Measurements from ENCODE around the gene SDK1.

GRCh38 chr7:4051696-4052095 is 750.6 kb downstream of the SDK1 start:
- TF ChIP-seq CTCF (IDR thresholded peaks at IDR 0.05; ENCODE audit: low read depth, low read length, missing input control): no peak
- TF ChIP-seq RAD21 (IDR thresholded peaks at IDR 0.05): no peak
- no peak for TF ChIP-seq MAX (IDR thresholded peaks at IDR 0.05)
- TF ChIP-seq YY1 (IDR thresholded peaks at IDR 0.05): no peak
- no peak for TF ChIP-seq REST (IDR thresholded peaks at IDR 0.05)
- TF ChIP-seq JUND (IDR thresholded peaks at IDR 0.05): no peak
- no peak for TF ChIP-seq ZBTB33 (IDR thresholded peaks at IDR 0.05)
- no peak for TF ChIP-seq TAF1 (conservative IDR thresholded peaks at IDR 0.05)
- no peak for TF ChIP-seq FOXA1 (IDR thresholded peaks at IDR 0.05)
- no peak for TF ChIP-seq FOXA2 (IDR thresholded peaks at IDR 0.05)
- TF ChIP-seq ATF3 (IDR thresholded peaks at IDR 0.05): no peak
- no peak for TF ChIP-seq GABPA (IDR thresholded peaks at IDR 0.05 in 1 of 2, conservative IDR thresholded peaks at IDR 0.05 in 1 of 2)
- no peak for TF ChIP-seq SP1 (IDR thresholded peaks at IDR 0.05)

Data from liver (tissue), 3 donors.